CD4-positive, CD25-positive, alpha-beta regulatory T cell (primary cell): ENCODE results near the gene TBC1D10A. TPM values are rescaled to one million over a fixed set of nuclear protein-coding genes. Genes with fewer than 3 reads are reported as not detected.
A peak's percentile ranks its signal among the peaks of the same experiment; 100 is the strongest.

Experiments
- ATAC-seq, 2 donors: fragments of 150-1000 bp; cut with Tn5 transposase; one replicate each; pipeline ENCODE4 v1.10.0; 2021; ENCODE audit warnings: low read depth in 2 of 2, moderate number of reproducible peaks in 2 of 2, moderate library complexity in 1 of 2
- DNase-seq, 3 donors: peaks; one replicate each; pipeline versions ENCODE4 v3.0.0 to v3.0.0-alpha.2; 2012 to 2022; ENCODE audit warnings: mixed read lengths in 1 of 3
- H3K27ac ChIP-seq: one replicate; pipeline ENCODE4 v1.7.0; 2013; ENCODE audit warnings: mild to moderate bottlenecking, low read length; ENCODE audit not compliant: insufficient read depth, poor library complexity, severe bottlenecking
- H3K27me3 ChIP-seq: one replicate; pipeline ENCODE4 v1.7.0; 2013; ENCODE audit warnings: low read length; ENCODE audit not compliant: control insufficient read depth, insufficient read depth
- H3K36me3 ChIP-seq: one replicate; pipeline ENCODE4 v1.7.0; 2013; ENCODE audit warnings: mild to moderate bottlenecking, low read length, moderate library complexity; ENCODE audit not compliant: control insufficient read depth, insufficient read depth
- H3K4me1 ChIP-seq: 2 replicates; pipeline ENCODE4 v1.7.0; 2013; ENCODE audit warnings: mild to moderate bottlenecking, low read length; ENCODE audit not compliant: insufficient read depth, control insufficient read depth, poor library complexity, severe bottlenecking
- H3K4me3 ChIP-seq: one replicate; pipeline ENCODE4 v1.7.0; 2013; ENCODE audit warnings: low read depth, mild to moderate bottlenecking, low read length, moderate library complexity
- H3K9me3 ChIP-seq, 2 experiments: 1 replicate in 1 of 2; 2 replicates in 1 of 2; pipeline ENCODE4 v1.7.0; 2013; ENCODE audit warnings: low read length in 2 of 2, mild to moderate bottlenecking in 1 of 2, moderate library complexity in 1 of 2; ENCODE audit not compliant: control insufficient read depth in 2 of 2
- H3K27ac Mint-ChIP-seq, 3 donors: one replicate each; pipeline ENCODE4 v1.8.0; 2020 to 2022; ENCODE audit warnings: mild to moderate bottlenecking in 3 of 3, mixed read lengths in 3 of 3, moderate library complexity in 2 of 3
- H3K27me3 Mint-ChIP-seq: one replicate; pipeline ENCODE4 v1.8.0; 2022; ENCODE audit warnings: mild to moderate bottlenecking, mixed read lengths
- H3K36me3 Mint-ChIP-seq: one replicate; pipeline ENCODE4 v1.8.0; 2020; ENCODE audit warnings: mixed read lengths
- H3K4me1 Mint-ChIP-seq, 4 donors: one replicate each; pipeline ENCODE4 v1.8.0; 2020 to 2022; ENCODE audit warnings: mixed read lengths in 4 of 4, mild to moderate bottlenecking in 1 of 4
- H3K4me3 Mint-ChIP-seq, 4 donors: one replicate each; pipeline ENCODE4 v1.8.0; 2020 to 2022; ENCODE audit warnings: mild to moderate bottlenecking in 4 of 4, mixed read lengths in 4 of 4, moderate library complexity in 3 of 4
- H3K9me3 Mint-ChIP-seq, 7 donors: one replicate each; pipeline ENCODE4 v1.8.0; 2020 to 2022; ENCODE audit warnings: mixed read lengths in 7 of 7, mild to moderate bottlenecking in 3 of 7, moderate library complexity in 2 of 7
- polyA plus RNA-seq, 4 donors: library from polyadenylated mRNA; unstranded; fragments of 300-500 nt; fragmentation: Illumina TruSeq; gene quantifications; one replicate each; pipeline ENCODE4 v1.2.3, GENCODE V29; 2021
- total RNA-seq: library from RNA; stranded (reverse); gene quantifications from one replicate; pipeline ENCODE4 v1.2.3, GENCODE V29; 2022

The TBC1D10A gene
- total and polyA plus RNA-seq, 5 donors from 2014 or later = 44.2 to 67.5 (median 47.8) TPM

DNA sequence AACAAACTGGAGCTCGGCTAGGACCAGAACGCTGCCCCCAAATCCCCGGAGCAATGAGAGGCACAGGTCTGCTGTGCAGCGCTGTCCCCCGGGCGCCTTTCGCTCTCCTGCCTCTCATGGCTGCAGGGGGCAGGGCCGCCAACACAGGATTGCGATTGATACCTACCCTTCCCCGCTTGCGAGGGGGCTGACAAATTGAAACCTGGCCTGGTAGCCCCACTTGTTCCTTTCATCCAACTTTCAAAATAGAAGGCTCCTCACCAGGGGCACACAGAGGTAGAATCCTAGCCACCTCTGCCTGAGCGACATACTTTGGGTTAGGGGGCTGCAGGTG is 36.8 kb downstream of the TBC1D10A start:
- peak overlapping the region; percentile 66 for H3K4me3 ChIP-seq
- DNase-seq = peak in 1 of 3 donors; percentile 39
- H3K27ac Mint-ChIP-seq = peak overlapping the region; percentile 93 to 97 (median 96)
- no peaks in the 10 kb centered on the region for H3K27me3 ChIP-seq
- H3K27me3 Mint-ChIP-seq = no peaks in the 10 kb centered on the region
- peaks cover 9 to 52% (median 22%) of the 10 kb centered on the region in 4 donors for H3K4me1 Mint-ChIP-seq
- peak overlapping the region; percentile 91 to 96 (median 94) for H3K4me3 Mint-ChIP-seq
- H3K4me1 ChIP-seq = peaks cover 41% of the 10 kb centered on the region
- peak; percentile 17 to 21 for ATAC-seq
- H3K27ac ChIP-seq = peak overlapping the region; percentile 76
- H3K9me3 Mint-ChIP-seq = no peaks in the 10 kb centered on the region
- H3K36me3 Mint-ChIP-seq = peaks cover 19% of the 10 kb centered on the region
- H3K36me3 ChIP-seq = peaks cover 27% of the 10 kb centered on the region
- no peaks in the 10 kb centered on the region for H3K9me3 ChIP-seq

DNA sequence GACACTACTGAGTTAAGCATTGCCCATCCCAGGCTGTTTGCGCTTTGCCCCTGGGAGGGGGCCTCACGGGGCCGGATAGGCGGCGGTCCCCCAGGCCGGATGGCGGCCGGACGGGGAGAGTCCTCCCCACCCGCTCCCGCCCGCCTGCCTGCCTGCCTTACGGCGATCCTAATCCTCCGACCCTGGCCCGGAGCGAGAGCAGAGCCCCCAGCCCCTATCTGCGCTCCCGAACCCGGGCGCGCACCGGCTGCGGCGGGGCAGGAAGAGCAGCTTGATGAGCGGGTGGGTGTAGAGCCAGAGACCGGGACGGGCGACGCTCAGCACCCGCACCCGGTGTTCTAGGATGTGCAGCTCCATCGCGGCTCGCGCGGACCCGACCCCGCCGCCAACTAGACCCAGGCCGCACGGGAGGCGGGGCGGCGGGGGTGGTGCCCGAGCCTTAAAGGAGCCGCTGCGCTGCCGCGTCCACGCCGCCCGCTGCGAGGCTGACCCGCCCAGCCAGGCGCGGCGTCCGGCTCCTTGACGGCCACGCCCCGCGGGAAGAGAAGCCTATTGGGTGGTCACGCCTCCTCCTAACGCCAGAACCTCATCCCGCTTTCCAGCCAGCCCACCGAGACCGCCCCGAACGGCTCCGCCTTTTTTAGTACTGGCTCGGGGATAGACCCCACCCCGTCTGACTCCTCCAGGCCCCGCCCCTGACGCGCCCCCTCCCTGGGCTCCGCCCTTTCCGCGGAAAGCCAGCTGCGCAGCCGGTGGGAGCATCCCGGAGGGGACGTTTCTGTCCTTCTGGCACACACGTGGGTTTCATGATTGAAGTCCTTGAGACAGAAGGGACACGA is 37.4 kb downstream of the TBC1D10A start, which contains the start of gene CASTOR1:
CASTOR1 (minus strand) TSS at position 365 of the 839 bp plus-strand sequence; CDS start at position 357, 8 bp downstream.
- peaks cover 21% of the 10 kb centered on the region for H3K36me3 ChIP-seq
- no peaks in the 10 kb centered on the region for H3K9me3 ChIP-seq
- peak within 1 kb of the TSS; percentile 66 for H3K4me3 ChIP-seq
- peaks cover 19% of the 10 kb centered on the region for H3K36me3 Mint-ChIP-seq
- peak within 1 kb of the TSS; percentile 76 for H3K27ac ChIP-seq
- peak within 1 kb of the TSS; percentile 91 to 96 (median 94) for H3K4me3 Mint-ChIP-seq
- H3K4me1 ChIP-seq = peaks cover 41% of the 10 kb centered on the region
- H3K27ac Mint-ChIP-seq = peak within 1 kb of the TSS; percentile 95 to 97 (median 96)
- H3K27me3 ChIP-seq = no peaks in the 10 kb centered on the region
- no peaks in the 10 kb centered on the region for H3K27me3 Mint-ChIP-seq
- no peaks in the 10 kb centered on the region for H3K9me3 Mint-ChIP-seq
- DNase-seq (peak; percentile 84 to 94 (median 91)), ATAC-seq (peak; percentile 75 to 77)
- peaks cover 9 to 53% (median 21%) of the 10 kb centered on the region in 4 donors for H3K4me1 Mint-ChIP-seq

DNA sequence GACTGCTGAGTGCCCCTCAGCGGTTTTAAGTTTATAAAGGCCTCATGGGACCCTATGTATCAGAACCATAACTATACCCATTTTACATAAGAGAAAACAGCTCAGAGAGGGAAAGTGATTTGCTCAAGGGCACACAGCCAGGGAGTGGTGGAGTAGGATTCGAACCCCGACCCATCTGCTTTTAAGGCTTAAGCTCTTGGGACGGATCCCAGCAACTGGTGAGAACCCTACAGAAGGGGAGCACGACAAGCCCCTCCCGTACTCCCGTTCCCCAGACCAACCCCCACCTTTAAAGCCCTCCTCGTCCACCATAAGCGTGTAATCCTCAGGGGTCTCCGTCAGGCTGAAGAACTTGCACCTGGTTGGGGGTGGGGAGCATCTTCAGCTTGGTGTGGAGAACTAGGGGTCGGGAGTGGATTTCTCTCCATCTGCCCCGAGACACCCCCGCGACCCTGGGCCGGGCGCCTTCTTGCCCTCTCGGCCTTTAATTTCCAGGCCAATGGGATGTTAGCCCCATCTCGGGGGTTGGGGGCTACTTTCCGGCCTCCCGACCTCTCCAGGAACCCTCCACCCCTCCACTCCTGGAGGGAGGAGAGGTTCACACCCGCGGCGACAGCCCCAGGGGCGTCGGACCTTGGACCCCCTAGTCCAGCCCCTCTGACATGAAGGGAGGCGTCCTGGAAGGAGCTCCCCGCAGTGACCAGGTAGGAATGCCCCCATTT is 38.2 kb downstream of the TBC1D10A start:
- Mint-ChIP-seq H3K4me1 (peaks cover 8 to 46% (median 21%) of the 10 kb centered on the region in 4 donors), H3K9me3 (no peaks in the 10 kb centered on the region), H3K4me3 (peak overlapping the region; percentile 85 to 96 (median 92)), H3K27me3 (no peaks in the 10 kb centered on the region), H3K36me3 (peaks cover 12% of the 10 kb centered on the region), H3K27ac (peak overlapping the region; percentile 38 to 95 (median 88))
- ATAC-seq (no peak), DNase-seq (no peak)
- no peaks in the 10 kb centered on the region for H3K27me3 ChIP-seq
- H3K36me3 ChIP-seq = peaks cover 15% of the 10 kb centered on the region
- H3K9me3 ChIP-seq = no peaks in the 10 kb centered on the region
- peak overlapping the region; percentile 76 for H3K27ac ChIP-seq
- H3K4me1 ChIP-seq = peaks cover 41% of the 10 kb centered on the region
- peak overlapping the region; percentile 59 for H3K4me3 ChIP-seq

DNA sequence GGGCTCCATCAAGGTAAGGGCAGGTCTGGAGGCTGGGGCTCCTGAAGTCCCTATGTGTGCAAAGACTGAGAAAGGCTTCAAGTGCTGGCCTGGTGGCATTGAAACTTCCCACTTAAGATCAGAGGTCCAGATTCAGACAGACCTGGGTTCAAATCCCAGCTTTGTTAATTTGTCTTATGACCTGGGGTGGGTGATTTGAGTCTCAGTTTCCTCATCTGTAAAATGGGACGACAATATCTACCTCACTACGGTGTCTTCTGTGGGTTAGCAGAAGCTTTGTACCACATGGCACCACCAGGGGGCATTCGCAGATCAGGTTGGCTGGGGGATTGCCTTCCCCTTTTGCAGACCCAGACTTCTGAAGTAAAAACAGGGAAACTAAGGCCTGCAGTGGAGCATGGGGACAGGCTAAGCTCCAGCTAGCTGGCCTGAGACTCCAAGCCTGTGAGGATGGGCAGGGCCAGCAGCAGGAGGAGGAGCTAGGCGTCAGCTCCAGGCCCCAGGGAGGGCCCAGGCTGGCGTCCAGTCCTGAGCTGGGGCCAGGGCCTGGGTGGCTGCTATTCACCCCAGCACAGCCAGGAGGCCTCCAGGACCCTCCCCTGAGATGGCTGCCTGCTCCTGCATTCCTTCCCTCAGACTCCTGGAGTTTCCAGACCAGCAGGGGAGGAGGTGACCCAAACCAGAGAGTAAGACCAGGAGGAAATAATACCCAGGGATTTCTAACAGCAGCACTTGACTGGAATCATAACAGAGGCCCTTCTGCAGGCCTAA is 38.9 kb downstream of the TBC1D10A start:
- ATAC-seq = peak; percentile 45 to 48
- Histone ChIP-seq H3K27ac (peak overlapping the region; percentile 76), H3K9me3 (no peaks in the 10 kb centered on the region), H3K4me3 (peak overlapping the region; percentile 59), H3K36me3 (peaks cover 7% of the 10 kb centered on the region), H3K27me3 (no peaks in the 10 kb centered on the region), H3K4me1 (peaks cover 45% of the 10 kb centered on the region)
- Mint-ChIP-seq H3K9me3 (no peaks in the 10 kb centered on the region), H3K4me3 (peak overlapping the region; percentile 85 to 96 (median 92)), H3K27me3 (no peaks in the 10 kb centered on the region), H3K27ac (peak overlapping the region; percentile 38 to 95 (median 88)), H3K36me3 (peaks cover 4% of the 10 kb centered on the region), H3K4me1 (peaks cover 8 to 44% (median 20%) of the 10 kb centered on the region in 4 donors)
- DNase-seq = peak; percentile 73 to 93 (median 87)

DNA sequence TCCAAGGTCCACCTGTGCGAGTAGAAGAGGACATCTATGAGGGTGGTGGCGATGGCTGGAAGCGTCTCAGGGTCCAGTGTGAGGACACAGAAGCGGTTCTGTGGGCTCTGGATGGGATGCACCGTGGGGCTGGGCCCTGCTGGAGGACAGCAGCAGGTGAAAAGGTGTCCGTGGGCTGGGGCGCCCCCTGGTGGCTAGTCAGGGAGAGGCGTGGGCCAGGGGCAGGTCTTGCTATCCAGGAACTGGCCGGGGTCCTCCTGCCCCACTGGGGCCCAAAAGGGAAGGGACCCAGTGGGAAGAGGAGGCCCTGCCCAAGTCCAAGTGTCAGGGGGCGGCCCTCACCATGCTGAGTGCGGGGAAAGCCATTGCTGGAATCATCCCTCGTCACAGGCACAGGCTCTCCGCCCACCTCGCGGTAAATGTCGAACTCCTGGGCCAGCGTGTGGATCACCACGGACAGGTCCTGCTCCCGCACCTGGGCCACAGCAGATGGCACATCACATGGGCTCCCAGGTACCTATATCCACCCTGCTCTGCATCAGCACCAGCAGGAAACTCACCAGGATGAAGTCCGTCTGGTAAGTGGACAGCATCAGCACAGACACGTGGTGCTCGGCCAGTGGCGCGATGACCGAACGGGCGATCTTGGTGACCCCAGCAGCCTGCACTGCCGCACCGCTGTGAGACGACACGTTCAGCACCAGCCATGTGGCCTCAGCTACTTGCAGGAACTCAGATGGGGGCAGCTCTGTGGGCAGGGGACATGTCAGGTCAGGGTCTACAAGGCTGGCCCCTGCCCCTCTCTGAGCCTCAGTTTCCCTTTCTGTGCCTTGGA is 39.7 kb downstream of the TBC1D10A start:
- Histone ChIP-seq H3K4me3 (no peak overlapping the region), H3K36me3 (no peaks in the 10 kb centered on the region), H3K4me1 (peaks cover 49% of the 10 kb centered on the region), H3K27ac (no peak overlapping the region), H3K27me3 (no peaks in the 10 kb centered on the region), H3K9me3 (no peaks in the 10 kb centered on the region)
- ATAC-seq (peak; percentile 20 to 26), DNase-seq (peak; percentile 78 to 83 (median 83))
- Mint-ChIP-seq H3K27me3 (no peaks in the 10 kb centered on the region), H3K36me3 (peaks cover 3% of the 10 kb centered on the region), H3K27ac (peak overlapping the region in 2 of 3 donors; percentile 38 to 93), H3K9me3 (no peaks in the 10 kb centered on the region), H3K4me1 (peaks cover 8 to 45% (median 19%) of the 10 kb centered on the region in 4 donors), H3K4me3 (peak overlapping the region in 3 of 4 donors; percentile 4 to 96 (median 93))

DNA sequence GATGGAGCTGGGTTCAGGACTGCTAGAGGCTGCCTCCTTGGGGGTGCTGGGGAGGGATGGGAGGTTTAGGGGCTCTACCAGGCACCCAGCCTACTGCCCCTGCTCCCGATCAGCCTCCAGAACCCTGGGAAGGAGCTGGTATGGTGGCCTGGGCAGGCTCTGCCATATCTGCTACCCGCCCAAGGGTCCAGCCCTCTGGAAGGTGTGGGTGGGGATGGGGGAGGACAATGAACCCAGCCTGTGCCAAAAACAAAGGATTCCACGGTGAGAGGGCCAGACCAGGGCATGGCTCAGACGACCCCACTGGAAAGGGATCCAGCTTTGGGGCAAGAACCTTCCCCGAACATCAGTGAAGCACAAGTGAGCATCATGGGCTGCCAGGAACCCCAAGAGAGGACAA is 40.4 kb downstream of the TBC1D10A start:
- Mint-ChIP-seq H3K27ac (peak overlapping the region in 1 of 3 donors; percentile 93), H3K27me3 (no peaks in the 10 kb centered on the region), H3K36me3 (peaks cover 3% of the 10 kb centered on the region), H3K4me1 (peaks cover 8 to 40% (median 17%) of the 10 kb centered on the region in 4 donors), H3K9me3 (no peaks in the 10 kb centered on the region), H3K4me3 (peak overlapping the region in 2 of 4 donors; percentile 41 to 96)
- H3K27ac ChIP-seq = no peak overlapping the region
- H3K4me1 ChIP-seq = peaks cover 45% of the 10 kb centered on the region
- DNase-seq (no peak), ATAC-seq (no peak)
- no peaks in the 10 kb centered on the region for H3K27me3 ChIP-seq
- H3K9me3 ChIP-seq = no peaks in the 10 kb centered on the region
- H3K36me3 ChIP-seq = no peaks in the 10 kb centered on the region
- H3K4me3 ChIP-seq = no peak overlapping the region
